Measurements from ENCODE around the gene SIVA1.

GRCh38 chr14:104803280-104803911 lies 50.4 kb downstream of the SIVA1 start:
- TF ChIP-seq CTCF (IDR thresholded peaks at IDR 0.05) (no peak), USF2 (CRISPR knock-in tag; IDR thresholded peaks at IDR 0.05) (no peak), FOXP1 (CRISPR knock-in tag; IDR thresholded peaks at IDR 0.05; ENCODE audit: borderline replicate concordance) (no peak), ESRRA (CRISPR knock-in tag; IDR thresholded peaks at IDR 0.05; ENCODE audit: borderline replicate concordance) (no peak), TEAD4 (CRISPR knock-in tag; IDR thresholded peaks at IDR 0.05) (no peak), PREB (CRISPR knock-in tag; IDR thresholded peaks at IDR 0.05; ENCODE audit: borderline replicate concordance) (no peak), ZNF263 (CRISPR knock-in tag; IDR thresholded peaks at IDR 0.05; ENCODE audit: low read depth) (no peak), MAX (CRISPR knock-in tag; IDR thresholded peaks at IDR 0.05) (no peak), FOXK1 (CRISPR knock-in tag; IDR thresholded peaks at IDR 0.05) (no peak), SP1 (CRISPR knock-in tag; conservative IDR thresholded peaks at IDR 0.05) (no peak), RELA (CRISPR knock-in tag; IDR thresholded peaks at IDR 0.05; ENCODE audit: borderline replicate concordance) (no peak)
